Activated T-cell treated with anti-CD3 and anti-CD28 coated beads, Interleukin-2, amount 50 U/mL, for 48 hours (primary cell): ENCODE results near the gene LIPJ.
A peak's percentile ranks its signal among the peaks of the same experiment; 100 is the strongest.

Experiments used
- DNase-seq, 2 experiments: peaks; one replicate each; pipeline ENCODE4 v3.0.0-alpha.2; 2020

Gene LIPJ, protein sequence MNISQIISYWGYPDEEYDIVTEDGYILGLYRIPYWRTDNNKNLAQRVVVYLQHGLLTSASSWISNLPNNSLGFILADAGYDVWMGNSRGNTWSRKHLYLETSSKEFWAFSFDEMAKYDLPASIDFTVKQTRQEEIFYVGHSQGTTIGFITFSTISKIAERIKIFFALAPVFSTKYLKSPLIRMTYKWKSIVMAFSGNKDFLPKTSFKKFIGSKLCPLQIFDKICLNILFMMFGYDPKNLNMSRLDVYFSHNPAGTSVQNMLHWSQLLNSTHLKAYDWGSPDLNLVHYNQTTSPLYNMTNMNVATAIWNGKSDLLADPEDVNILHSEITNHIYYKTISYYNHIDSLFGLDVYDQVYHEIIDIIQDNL

GRCh38 chr10:88586462-88586861 lies at the start of gene LIPJ:
Gene LIPJ, plus strand, starts transcription at chr10:88586762. Its CDS starts 3,926 bp downstream, at chr10:88590688.
- DNase-seq = no peak

DNA sequence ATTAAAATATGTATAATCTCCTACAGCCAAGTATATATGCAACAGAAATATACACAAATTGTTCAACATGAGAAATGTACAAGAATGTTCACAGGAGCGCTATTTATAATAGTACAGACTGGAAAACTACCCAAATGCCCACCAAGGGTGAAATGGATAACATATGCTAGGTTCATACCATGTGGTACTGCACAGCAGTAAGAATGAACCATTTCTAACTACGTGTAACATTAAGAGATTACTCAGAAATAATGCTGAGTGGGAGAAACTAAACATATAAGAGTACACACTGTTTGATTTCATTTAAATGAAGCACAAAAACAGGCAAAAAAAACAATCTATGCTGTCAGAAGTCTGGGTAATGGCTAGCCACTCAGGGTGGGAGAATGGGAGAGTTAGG lies 49.2 kb upstream of the LIPJ start:
- no peak for DNase-seq

DNA sequence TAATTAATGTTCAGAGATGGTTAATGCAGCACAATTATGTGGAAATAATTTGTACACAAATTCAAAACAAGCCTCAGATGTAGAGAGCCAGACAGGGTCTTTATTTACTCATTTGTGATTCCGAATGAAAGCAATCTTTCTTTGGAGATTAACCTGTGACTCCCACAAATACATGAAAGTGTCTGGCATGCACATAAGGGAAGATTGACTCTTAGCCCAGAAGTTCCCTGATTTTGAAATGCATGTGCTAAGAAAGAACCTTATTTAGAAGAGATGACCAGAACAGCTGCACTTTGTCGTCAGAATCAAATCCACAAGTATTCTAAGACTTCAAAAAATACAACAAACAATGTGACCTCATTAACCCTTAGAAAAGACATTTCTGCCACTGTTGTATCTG lies 48.5 kb upstream of the LIPJ start:
- DNase-seq = no peak

- no peak for DNase-seq
Measured at GRCh38 chr10:88540351-88540750, 46.2 kb upstream of the LIPJ start.

DNA sequence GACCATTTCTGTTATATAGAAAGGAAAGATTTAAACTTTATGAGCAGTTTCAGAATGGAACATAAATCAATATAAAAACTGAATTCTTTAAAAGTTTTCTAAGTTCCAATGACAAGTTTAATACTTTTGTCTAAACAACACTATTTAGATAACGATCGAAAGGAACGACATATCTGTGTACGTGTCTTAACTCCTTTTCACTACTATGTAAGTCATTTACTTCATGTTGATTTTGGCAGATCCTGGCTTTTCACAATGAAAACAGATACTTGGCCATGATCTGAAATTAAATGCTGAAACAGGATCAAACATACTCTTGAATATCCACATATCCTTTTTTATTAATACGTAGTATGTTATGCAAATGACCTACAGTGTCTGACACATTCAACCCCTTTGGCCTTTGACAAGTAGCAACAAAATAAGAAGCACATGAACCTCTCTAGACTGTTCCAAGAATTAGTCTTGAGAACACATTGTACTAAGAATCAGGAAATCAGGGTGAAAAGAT lies 45.4 kb upstream of the LIPJ start:
- no peak for DNase-seq

DNA sequence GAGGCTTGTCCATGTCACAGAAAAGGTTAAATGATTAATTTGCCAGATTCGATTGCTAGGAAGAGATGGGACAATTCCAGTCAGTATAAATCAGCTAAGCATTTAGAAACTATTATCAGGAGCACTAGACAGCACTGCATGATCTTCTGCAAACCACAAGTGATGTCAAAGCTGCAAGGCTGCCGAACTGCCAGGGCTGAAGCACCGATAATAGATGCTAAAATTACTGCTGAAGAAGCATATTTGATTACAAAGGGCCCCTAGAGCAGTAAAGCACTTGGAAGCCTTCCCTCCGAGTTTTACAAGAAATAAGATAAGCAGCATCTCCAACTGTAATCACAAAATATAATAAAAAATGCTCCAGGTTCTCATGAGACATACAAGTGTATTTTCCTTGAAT lies 44.0 kb upstream of the LIPJ start:
- DNase-seq = no peak

GRCh38 chr10:88544140-88544870 lies 42.3 kb upstream of the LIPJ start:
- DNase-seq = no peak

- no peak for DNase-seq
Measured at GRCh38 chr10:88545359-88545758, 41.2 kb upstream of the LIPJ start.

GRCh38 chr10:88546497-88546896 lies 40.1 kb upstream of the LIPJ start:
- DNase-seq = no peak

GRCh38 chr10:88551246-88551645 lies 35.3 kb upstream of the LIPJ start:
- no peak for DNase-seq

DNA sequence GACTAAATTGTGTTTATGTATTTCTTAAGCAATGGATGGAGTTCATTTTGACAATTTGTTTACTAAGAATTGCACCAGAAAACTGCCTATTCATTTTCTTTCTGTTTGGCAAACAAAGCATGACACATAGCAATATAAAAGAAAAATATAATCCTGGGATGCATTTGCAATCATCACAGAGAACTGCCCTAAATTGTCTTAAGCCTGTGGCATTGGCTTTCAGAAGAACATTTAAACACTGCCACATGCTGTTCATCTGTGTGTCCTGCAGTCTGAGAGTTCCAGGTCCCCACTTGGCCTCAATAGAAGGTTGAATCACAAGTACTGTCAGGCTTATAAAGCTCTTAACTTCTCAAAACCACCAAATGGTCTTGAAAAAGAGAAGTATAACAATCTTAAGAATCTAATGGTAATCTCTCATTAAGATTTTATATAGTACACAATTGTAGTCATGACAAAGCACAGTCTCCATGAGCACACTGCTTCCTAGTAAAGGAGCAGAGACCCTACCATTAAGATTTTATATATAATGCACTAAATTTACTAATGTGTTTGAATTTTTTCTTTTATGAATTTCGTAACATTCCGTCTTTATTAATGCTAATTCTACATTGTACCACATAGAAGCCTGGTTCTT lies 33.3 kb upstream of the LIPJ start:
- peak in 1 of 2 experiments; percentile 30 for DNase-seq

- no peak for DNase-seq
Measured at GRCh38 chr10:88555190-88555908, 31.2 kb upstream of the LIPJ start.

DNA sequence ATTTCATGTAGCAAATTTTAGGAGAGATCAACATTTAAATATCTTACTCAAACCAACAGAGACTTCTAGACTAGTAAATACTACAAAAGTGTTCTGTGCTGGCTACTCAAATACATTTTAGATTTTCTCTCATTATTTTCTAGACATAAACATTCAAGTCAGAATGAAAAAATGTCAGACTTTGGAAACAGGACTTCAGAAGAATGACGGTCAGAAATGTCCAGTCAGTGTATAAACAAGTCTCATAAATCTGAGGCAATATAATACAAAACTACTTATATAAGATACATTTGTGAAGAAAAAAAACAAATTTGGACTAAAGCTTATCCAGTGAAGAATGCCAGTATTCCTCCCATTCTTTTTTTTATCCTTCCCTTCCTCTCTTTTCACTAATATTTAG lies 29.3 kb upstream of the LIPJ start:
- DNase-seq = no peak

GRCh38 chr10:88557658-88558057 lies 28.9 kb upstream of the LIPJ start:
- DNase-seq = no peak

DNA sequence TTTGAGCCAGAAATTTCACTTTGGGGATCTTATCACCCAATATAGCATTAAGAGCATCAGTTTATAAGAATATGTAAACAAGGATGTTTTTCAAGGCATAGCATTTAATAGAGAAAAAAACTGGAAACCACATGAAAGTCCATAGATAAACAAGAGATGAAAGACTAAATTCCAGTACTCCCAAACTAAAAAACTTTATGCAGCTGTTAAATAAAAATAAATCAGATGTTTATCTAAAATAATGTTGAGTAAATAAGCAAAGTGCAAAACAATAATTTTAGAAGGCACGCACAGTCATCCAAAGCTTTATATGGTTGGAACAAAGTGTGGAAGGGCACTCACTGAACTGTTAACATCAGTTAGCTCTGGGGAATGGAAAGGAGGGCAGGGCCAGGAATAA lies 24.4 kb upstream of the LIPJ start:
- no peak for DNase-seq

DNA sequence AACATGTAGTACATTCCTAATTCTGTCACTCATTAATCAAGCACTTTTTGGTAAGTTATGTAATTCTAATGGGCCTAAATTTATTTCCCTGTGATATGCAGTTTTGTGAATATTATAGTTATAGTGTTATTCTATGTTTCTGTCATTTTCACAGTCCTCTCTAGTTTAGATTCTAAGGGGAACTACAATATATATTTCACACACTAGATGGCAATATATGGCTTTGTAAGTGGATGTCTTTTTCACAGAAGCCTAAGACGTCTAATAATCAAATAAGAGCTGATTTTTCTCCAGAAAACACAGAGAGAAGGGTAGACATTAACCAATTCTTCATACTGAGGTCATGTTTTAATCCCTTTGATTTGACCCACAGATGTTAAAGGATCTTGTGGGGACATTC lies 21.5 kb upstream of the LIPJ start:
- no peak for DNase-seq

GRCh38 chr10:88582411-88582805 lies 4.2 kb upstream of the LIPJ start:
- DNase-seq = no peak

GRCh38 chr10:88582806-88583583 lies 3.6 kb upstream of the LIPJ start, which contains the start of gene RNLS:
Gene RNLS, minus strand, starts transcription at chr10:88583318.
- DNase-seq = peak; percentile 80 to 84

- no peak for DNase-seq
Measured at GRCh38 chr10:88583584-88583957, 3.0 kb upstream of the LIPJ start.

DNA sequence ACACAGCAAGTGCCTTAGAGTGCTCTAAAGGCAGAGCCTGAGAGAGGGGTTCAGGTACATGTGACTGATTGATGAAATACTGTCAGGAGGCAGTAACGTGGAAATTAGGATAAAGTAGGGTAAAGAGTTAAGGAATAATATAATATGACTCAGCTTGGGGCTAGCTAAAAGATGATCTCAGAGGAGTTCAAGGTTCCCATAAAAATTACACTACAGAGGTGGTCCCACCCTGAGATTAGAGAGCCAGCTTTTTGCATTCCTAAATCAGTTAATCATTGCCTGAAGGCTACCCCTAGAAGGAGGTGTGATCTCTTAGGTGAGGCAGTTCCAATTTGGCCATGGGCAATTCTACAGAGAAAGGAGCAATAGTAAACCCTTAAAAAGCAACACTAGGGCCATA lies 5.8 kb downstream of the LIPJ start:
- no peak for DNase-seq

DNA sequence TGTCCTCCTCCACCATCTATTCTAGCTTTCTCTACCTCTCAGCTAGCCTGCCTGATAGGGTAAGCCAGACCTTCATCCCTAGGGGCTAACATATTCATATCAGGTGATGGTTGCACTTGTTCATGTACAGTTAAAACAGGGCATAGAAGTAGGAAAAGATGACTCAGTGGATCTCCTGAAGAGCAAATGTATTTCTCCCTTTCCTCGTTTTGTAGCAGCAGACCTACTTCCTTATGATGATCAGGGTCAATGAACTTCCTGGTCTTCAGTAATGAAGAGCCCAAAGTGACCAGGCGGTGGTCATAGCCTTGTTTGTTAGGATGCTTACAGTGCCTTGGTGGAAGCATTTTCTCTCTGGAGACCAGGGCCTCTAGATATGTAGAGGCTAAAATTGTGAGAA lies 6.3 kb downstream of the LIPJ start:
- DNase-seq = no peak

DNA sequence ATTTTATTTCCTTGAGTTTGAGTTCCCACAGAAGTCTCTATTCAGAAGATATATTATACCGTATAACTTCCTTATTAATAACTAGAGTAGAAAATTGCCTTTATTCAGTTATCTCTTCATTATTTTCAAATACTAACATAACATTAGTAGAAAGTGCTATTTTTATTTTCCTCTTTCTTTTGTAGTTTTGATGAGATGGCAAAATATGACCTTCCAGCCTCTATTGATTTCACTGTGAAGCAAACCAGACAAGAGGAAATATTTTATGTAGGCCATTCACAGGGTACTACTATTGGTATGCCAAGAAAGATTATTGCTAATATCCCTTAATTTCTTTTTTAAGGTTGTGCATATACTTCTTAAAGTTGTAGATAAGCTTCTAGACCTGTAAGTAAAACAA lies 7.9 kb downstream of the LIPJ start:
- DNase-seq = no peak
